ENCODE results near the gene FAM200C. TPM values are rescaled to one million over a fixed set of nuclear protein-coding genes. Genes with fewer than 3 reads are reported as not detected.
"Not testable (repeated sequence)": the region's sequence is repeated elsewhere in the genome, so short reads cannot be mapped to it uniquely, and the experiment has no call there.

Gene FAM200C
- polyA plus RNA-seq (ENCODE audit: insufficient read length in 10 of 10): 10 to 100 TPM in 6 of 10 donors, 1 to 10 TPM in 4; 8.0 to 17.7 (median 10.9) TPM
- long read RNA-seq, donor 1, transcript ZBED8-201 (2 exons, 2,851 nt): major isoform, 5 of 8 reads
- long read RNA-seq, donor 1, partial matches to known transcripts: 0 of 8 reads
- long read RNA-seq, donor 1, other reads (novel, unspliced or antisense): 0 of 8 reads
- long read RNA-seq, donor 2, partial matches to known transcripts: 0 of 2 reads
- long read RNA-seq, donor 2, other reads (novel, unspliced or antisense): 0 of 2 reads
- long read RNA-seq, donor 3: 0 reads
- long read RNA-seq, donor 4, transcript ZBED8-201 (2 exons, 2,851 nt): major isoform, 5 of 5 reads
- long read RNA-seq, donor 4, partial matches to known transcripts: 0 of 5 reads
- long read RNA-seq, donor 4, other reads (novel, unspliced or antisense): 0 of 5 reads
- long read RNA-seq, donor 5, partial matches to known transcripts: 0 of 5 reads
- long read RNA-seq, donor 5, other reads (novel, unspliced or antisense): 0 of 5 reads
- long read RNA-seq, donor 6, transcript ZBED8-201 (2 exons, 2,851 nt): major isoform, 12 of 12 reads
- long read RNA-seq, donor 6, partial matches to known transcripts: 0 of 12 reads
- long read RNA-seq, donor 6, other reads (novel, unspliced or antisense): 0 of 12 reads
- long read RNA-seq, donor 7, partial matches to known transcripts: 0 of 2 reads
- long read RNA-seq, donor 7, other reads (novel, unspliced or antisense): 0 of 2 reads
- long read RNA-seq, donor 8, transcript ZBED8-201 (2 exons, 2,851 nt): major isoform, 7 of 7 reads
- long read RNA-seq, donor 8, partial matches to known transcripts: 0 of 7 reads
- long read RNA-seq, donor 8, other reads (novel, unspliced or antisense): 0 of 7 reads
- long read RNA-seq, donor 9: 0 reads

- peak; percentile 93 to 98 (median 95) for DNase-seq
Observed at GRCh38 chr5:160399402-160400353, at the start of gene FAM200C. Gene FAM200C (minus strand): TSS chr5:160400054. CDS start chr5:160395490, 4,564 bp downstream.

- DNase-seq: no peak
Observed at GRCh38 chr5:160449458-160449857, 49.6 kb upstream of the FAM200C start.

- no peak for DNase-seq
Observed at GRCh38 chr5:160448886-160449285, 49.0 kb upstream of the FAM200C start.

- DNase-seq: no peak
Observed at GRCh38 chr5:160445751-160446150, 45.9 kb upstream of the FAM200C start.

- no peak for DNase-seq
Observed at GRCh38 chr5:160445132-160445531, 45.3 kb upstream of the FAM200C start.

- DNase-seq: no peak
Observed at GRCh38 chr5:160444407-160444806, 44.6 kb upstream of the FAM200C start.

- DNase-seq: no peak
Observed at GRCh38 chr5:160442824-160443431, 43.1 kb upstream of the FAM200C start.

- DNase-seq: no peak
Observed at GRCh38 chr5:160441311-160441781, 41.5 kb upstream of the FAM200C start.

- DNase-seq: peak; percentile 74 to 92 (median 85)
Observed at GRCh38 chr5:160439205-160439600, 39.3 kb upstream of the FAM200C start.

GRCh38 chr5:160438316-160439204, 38.7 kb upstream of the FAM200C start:
- peak; percentile 32 to 66 (median 36) for DNase-seq

- no peak for DNase-seq
Observed at GRCh38 chr5:160437271-160437670, 37.4 kb upstream of the FAM200C start.

- not testable (repeated sequence) for DNase-seq
Observed at GRCh38 chr5:160436661-160437060, 36.8 kb upstream of the FAM200C start.

GRCh38 chr5:160436017-160436416, 36.2 kb upstream of the FAM200C start:
- no peak for DNase-seq

GRCh38 chr5:160435532-160435931, 35.7 kb upstream of the FAM200C start:
- DNase-seq: no peak

GRCh38 chr5:160434022-160434531, 34.2 kb upstream of the FAM200C start:
- peak in 1 of 3 donors; percentile 38 for DNase-seq

GRCh38 chr5:160432787-160433186, 32.9 kb upstream of the FAM200C start:
- no peak for DNase-seq

- DNase-seq: no peak
Observed at GRCh38 chr5:160432196-160432595, 32.3 kb upstream of the FAM200C start.

GRCh38 chr5:160427607-160428006, 27.8 kb upstream of the FAM200C start:
- DNase-seq: no peak

- no peak for DNase-seq
Observed at GRCh38 chr5:160423099-160423498, 23.2 kb upstream of the FAM200C start.
